Measurements from ENCODE around the gene PRAMEF2.
"Not testable (repeated sequence)": the region's sequence is repeated elsewhere in the genome, so short reads cannot be mapped to it uniquely, and the experiment has no call there.

DNA sequence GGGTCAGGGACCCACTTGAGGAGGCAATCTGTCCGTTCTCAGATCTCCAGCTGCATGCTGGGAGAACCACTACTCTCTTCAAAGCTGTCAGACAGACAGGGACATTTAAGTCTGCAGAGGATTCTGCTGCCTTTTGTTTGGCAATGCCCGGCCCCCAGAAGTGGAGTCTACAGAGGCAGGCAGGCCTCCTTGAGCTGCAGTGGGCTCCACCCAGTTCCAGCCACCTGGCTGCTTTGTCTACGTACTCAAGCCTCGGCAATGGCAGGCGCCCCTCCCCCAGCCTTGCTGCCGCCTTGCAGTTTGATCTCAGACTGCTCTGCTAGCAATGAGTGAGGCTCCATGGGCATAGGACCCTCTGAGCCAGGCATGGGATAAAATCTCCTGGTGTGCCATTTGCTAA lies 37.8 kb upstream of the PRAMEF2 start:
- TF ChIP-seq, protein P1, sequence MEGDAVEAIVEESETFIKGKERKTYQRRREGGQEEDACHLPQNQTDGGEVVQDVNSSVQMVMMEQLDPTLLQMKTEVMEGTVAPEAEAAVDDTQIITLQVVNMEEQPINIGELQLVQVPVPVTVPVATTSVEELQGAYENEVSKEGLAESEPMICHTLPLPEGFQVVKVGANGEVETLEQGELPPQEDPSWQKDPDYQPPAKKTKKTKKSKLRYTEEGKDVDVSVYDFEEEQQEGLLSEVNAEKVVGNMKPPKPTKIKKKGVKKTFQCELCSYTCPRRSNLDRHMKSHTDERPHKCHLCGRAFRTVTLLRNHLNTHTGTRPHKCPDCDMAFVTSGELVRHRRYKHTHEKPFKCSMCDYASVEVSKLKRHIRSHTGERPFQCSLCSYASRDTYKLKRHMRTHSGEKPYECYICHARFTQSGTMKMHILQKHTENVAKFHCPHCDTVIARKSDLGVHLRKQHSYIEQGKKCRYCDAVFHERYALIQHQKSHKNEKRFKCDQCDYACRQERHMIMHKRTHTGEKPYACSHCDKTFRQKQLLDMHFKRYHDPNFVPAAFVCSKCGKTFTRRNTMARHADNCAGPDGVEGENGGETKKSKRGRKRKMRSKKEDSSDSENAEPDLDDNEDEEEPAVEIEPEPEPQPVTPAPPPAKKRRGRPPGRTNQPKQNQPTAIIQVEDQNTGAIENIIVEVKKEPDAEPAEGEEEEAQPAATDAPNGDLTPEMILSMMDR (IDR thresholded peaks at IDR 0.05), result not testable (repeated sequence)
- TF ChIP-seq POLR2A (IDR thresholded peaks at IDR 0.05), result not testable (repeated sequence)

All from lower leg skin (tissue), 3 donors.